Left lung (tissue), 10 donors: Measurements from ENCODE around the gene RHBDL1. TPM values are rescaled to one million over a fixed set of nuclear protein-coding genes. Genes with fewer than 3 reads are reported as not detected.

ENCODE experiments used
- ATAC-seq: fragments of 200-7000 bp; cut with Tn5 transposase; one replicate; pipeline ENCODE4 v1.9.1; 2020; ENCODE audit warnings: moderate library complexity
- DNase-seq, 4 donors: peaks; one replicate each; pipeline ENCODE4 v3.0.0-alpha.2; 2013 to 2020
- H3K27ac ChIP-seq, 2 donors: fragments of 200-600 bp; sonication (generic) in 1 of 2; one replicate each; pipeline versions ENCODE4 v1.5.0 to v1.8.0; 2020 to 2021
- H3K27me3 ChIP-seq, 2 donors: fragments of 200-600 bp; sonication (generic) in 1 of 2; one replicate each; pipeline versions ENCODE4 v1.5.0 to v1.8.0; 2020 to 2021
- H3K36me3 ChIP-seq, 2 donors: fragments of 200-600 bp; sonication (generic) in 1 of 2; one replicate each; pipeline versions ENCODE4 v1.5.0 to v1.8.0; 2020 to 2021
- H3K4me1 ChIP-seq, 2 donors: fragments of 200-600 bp; one replicate each; pipeline ENCODE4 v1.8.0; 2021
- H3K4me3 ChIP-seq, 2 donors: fragments of 200-600 bp; sonication (generic) in 1 of 2; one replicate each; pipeline versions ENCODE4 v1.5.0 to v1.8.0; 2020 to 2021; ENCODE audit warnings: mild to moderate bottlenecking in 1 of 2
- H3K9me3 ChIP-seq, 2 donors: fragments of 200-600 bp; sonication (generic) in 1 of 2; one replicate each; pipeline versions ENCODE4 v1.5.0 to v1.8.0; 2020 to 2021
- intact Hi-C, 2 donors: fragments of 100-400 bp; cut with DNase I; formaldehyde crosslinking; loops; one replicate each; pipeline versions ENCODE4 v1.11.2 to v1.14.2; 2022
- polyA plus RNA-seq, 6 donors: library from polyadenylated mRNA; unstranded; fragments of 120-200 nt; gene quantifications; one replicate each; pipeline ENCODE4 v1.2.1, GENCODE V29; 2013; ENCODE audit not compliant: insufficient read length in 6 of 6
- total RNA-seq, 2 donors: library from RNA; stranded (reverse); fragmentation: NEBNext Ultra II Directional; extraction: Animal tissue kit (Norgen Biotek cat#: 25700); gene quantifications; one replicate each; pipeline ENCODE4 v1.2.1, GENCODE V29; 2021
- TF ChIP-seq, protein P1 (sequence below), 2 donors: fragments of 200-600 bp; sonication (generic) in 1 of 2; IDR thresholded peaks; one replicate each; pipeline versions ENCODE4 v1.5.0 to v1.8.0; 2021; ENCODE audit warnings: antibody characterized with exemption in 2 of 2
- donor health status: DM: no; HTN: yes; CAD: no.
- donor health status: DM: no; HTN: no; CAD: no.

RHBDL1 gene
- total and polyA plus RNA-seq, 8 donors: 0.45 to 4.3 (median 0.81) TPM

GRCh38 chr16:721765-722540, 46.5 kb downstream of the RHBDL1 start:
- no peak for ATAC-seq
- peak overlapping the region in 1 of 2 donors; percentile 86 for H3K27ac ChIP-seq
- peaks cover 0 to 4% of the 10 kb centered on the region in 2 donors for H3K36me3 ChIP-seq
- peaks cover 9 to 37% of the 10 kb centered on the region in 2 donors for H3K4me1 ChIP-seq
- peaks cover 0 to 42% of the 10 kb centered on the region in 2 donors for H3K27me3 ChIP-seq
- H3K9me3 ChIP-seq: no peaks in the 10 kb centered on the region
- TF ChIP-seq, protein P1, sequence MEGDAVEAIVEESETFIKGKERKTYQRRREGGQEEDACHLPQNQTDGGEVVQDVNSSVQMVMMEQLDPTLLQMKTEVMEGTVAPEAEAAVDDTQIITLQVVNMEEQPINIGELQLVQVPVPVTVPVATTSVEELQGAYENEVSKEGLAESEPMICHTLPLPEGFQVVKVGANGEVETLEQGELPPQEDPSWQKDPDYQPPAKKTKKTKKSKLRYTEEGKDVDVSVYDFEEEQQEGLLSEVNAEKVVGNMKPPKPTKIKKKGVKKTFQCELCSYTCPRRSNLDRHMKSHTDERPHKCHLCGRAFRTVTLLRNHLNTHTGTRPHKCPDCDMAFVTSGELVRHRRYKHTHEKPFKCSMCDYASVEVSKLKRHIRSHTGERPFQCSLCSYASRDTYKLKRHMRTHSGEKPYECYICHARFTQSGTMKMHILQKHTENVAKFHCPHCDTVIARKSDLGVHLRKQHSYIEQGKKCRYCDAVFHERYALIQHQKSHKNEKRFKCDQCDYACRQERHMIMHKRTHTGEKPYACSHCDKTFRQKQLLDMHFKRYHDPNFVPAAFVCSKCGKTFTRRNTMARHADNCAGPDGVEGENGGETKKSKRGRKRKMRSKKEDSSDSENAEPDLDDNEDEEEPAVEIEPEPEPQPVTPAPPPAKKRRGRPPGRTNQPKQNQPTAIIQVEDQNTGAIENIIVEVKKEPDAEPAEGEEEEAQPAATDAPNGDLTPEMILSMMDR (IDR thresholded peaks at IDR 0.05): no peak
- DNase-seq: no peak
- intact Hi-C loops: no loop called here
- H3K4me3 ChIP-seq: peak overlapping the region; percentile 77 to 80

DNA sequence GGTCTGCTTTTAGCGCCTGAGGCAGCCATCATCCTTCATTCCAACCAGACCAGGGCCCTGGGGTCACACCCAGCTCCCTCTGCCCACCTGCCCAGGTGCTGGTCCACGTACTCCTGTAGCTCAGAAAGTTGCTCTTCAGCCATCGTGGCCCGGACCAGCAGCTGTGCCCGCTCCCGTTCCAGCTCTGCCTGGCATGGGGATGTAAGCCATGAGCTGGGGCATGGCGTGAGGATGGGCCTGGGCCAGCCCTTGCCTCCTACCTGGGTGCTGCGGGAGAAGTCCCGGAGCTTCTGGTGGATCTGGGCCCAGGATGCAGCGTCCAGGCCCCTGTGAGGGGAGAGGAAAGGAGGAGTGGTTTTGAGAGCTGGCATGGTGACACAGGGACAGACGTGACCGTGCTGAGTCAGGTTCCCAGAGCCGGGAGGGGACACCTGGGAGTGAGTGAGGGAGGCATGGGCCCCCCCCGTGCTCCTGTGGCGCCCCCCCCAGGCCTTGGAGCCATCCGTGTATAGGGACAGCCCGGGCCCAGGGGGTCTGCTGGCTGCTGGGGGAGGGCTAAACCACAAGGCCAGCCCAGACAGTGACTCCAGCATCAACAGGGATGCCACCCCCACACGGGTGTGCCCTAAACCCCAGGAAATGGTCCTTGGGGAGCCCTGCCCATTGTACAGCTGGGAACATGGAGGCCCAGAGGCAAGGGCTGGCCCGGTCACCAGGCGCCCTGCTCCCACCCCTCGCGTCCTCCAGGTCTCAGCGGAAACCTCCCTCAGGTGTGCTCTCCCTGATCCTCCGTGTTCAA, 47.6 kb downstream of the RHBDL1 start:
- Histone ChIP-seq H3K4me1 (peaks cover 18 to 48% of the 10 kb centered on the region in 2 donors), H3K27me3 (peaks cover 0 to 42% of the 10 kb centered on the region in 2 donors), H3K9me3 (no peaks in the 10 kb centered on the region), H3K4me3 (no peak overlapping the region), H3K27ac (no peak overlapping the region), H3K36me3 (peaks cover 0 to 4% of the 10 kb centered on the region in 2 donors)
- ATAC-seq (no peak), DNase-seq (no peak)
- intact Hi-C loops: no loop called here
- TF ChIP-seq, protein P1 (IDR thresholded peaks at IDR 0.05): no peak

GRCh38 chr16:723695-724094, 48.2 kb downstream of the RHBDL1 start:
- DNase-seq: no peak
- TF ChIP-seq, protein P1 (IDR thresholded peaks at IDR 0.05): no peak
- Histone ChIP-seq H3K36me3 (peaks cover 0 to 4% of the 10 kb centered on the region in 2 donors), H3K9me3 (no peaks in the 10 kb centered on the region), H3K4me1 (peaks cover 18 to 55% of the 10 kb centered on the region in 2 donors), H3K4me3 (no peak overlapping the region), H3K27me3 (peaks cover 0 to 45% of the 10 kb centered on the region in 2 donors), H3K27ac (no peak overlapping the region)
- no peak for ATAC-seq
- intact Hi-C loops: no loop called here

GRCh38 chr16:724188-725040, 48.9 kb downstream of the RHBDL1 start:
- Histone ChIP-seq H3K4me1 (peaks cover 18 to 53% of the 10 kb centered on the region in 2 donors), H3K27me3 (peaks cover 0 to 53% of the 10 kb centered on the region in 2 donors), H3K27ac (no peak overlapping the region), H3K9me3 (no peaks in the 10 kb centered on the region), H3K4me3 (no peak overlapping the region), H3K36me3 (peaks cover 0 to 4% of the 10 kb centered on the region in 2 donors)
- ATAC-seq (no peak), DNase-seq (no peak)
- intact Hi-C loops: no loop called here
- TF ChIP-seq, protein P1 (IDR thresholded peaks at IDR 0.05): no peak
